HepG2 (cell line): Measurements from ENCODE around the gene TP73. TPM values are rescaled to one million over a fixed set of nuclear protein-coding genes. Genes with fewer than 3 reads are reported as not detected.

Experiments
- AGO2 ChIP-seq: fragments of 200-400 bp; formaldehyde crosslinking; optimal IDR thresholded peaks from 2 replicates; pipeline ENCODE3; 2017; ENCODE audit warnings: mild to moderate bottlenecking, low read depth, low read length, moderate library complexity
- CSRNP2 ChIP-seq: sonication (generic); formaldehyde crosslinking; conservative IDR thresholded peaks from 2 replicates; pipeline ENCODE4 v1.8.0; 2022; ENCODE audit warnings: low read depth, missing genetic modification reagents
- EHMT2 ChIP-seq: fragments of 200-600 bp; sonication (generic); IDR thresholded peaks from 2 replicates; pipeline ENCODE4 v1.7.0; 2017; ENCODE audit warnings: antibody characterized with exemption, low read depth, low read length, borderline replicate concordance
- GTF2F1 ChIP-seq: fragments of 150-350 bp; IDR thresholded peaks from 2 replicates; pipeline ENCODE4 v1.6.1; 2014; ENCODE audit warnings: low read length
- KDM5B ChIP-seq: sonication (generic); formaldehyde crosslinking; IDR thresholded peaks from 2 replicates; pipeline ENCODE4 v1.4.0; 2020; ENCODE audit warnings: missing genetic modification reagents, mild to moderate bottlenecking, borderline replicate concordance
- MBNL3 ChIP-seq: fragments of 250-450 bp; sonication (Bioruptor Pico); conservative IDR thresholded peaks from 2 replicates; pipeline ENCODE4 v1.8.0; 2022; ENCODE audit warnings: mild to moderate bottlenecking, inconsistent platforms
- MTA3 ChIP-seq: sonication (generic); formaldehyde crosslinking; IDR thresholded peaks from 2 replicates; pipeline ENCODE4 v1.4.0; 2020; ENCODE audit warnings: missing genetic modification reagents
- MYC ChIP-seq: sonication (generic); formaldehyde crosslinking; IDR thresholded peaks from 2 replicates; pipeline ENCODE4 v1.9.0; 2021; ENCODE audit warnings: missing genetic modification reagents, borderline replicate concordance
- POGK ChIP-seq: sonication (generic); formaldehyde crosslinking; conservative IDR thresholded peaks from 2 replicates; pipeline ENCODE4 v1.8.0; 2022; ENCODE audit warnings: mild to moderate bottlenecking, moderate library complexity, missing genetic modification reagents
- RARA ChIP-seq: IDR thresholded peaks from 2 replicates; pipeline ENCODE4 v1.6.1; 2016; ENCODE audit warnings: missing genetic modification reagents, missing compliant biosample characterization
- RBM22 ChIP-seq: fragments of 200-400 bp; formaldehyde crosslinking; optimal IDR thresholded peaks from 2 replicates; pipeline ENCODE3; 2017; ENCODE audit warnings: mild to moderate bottlenecking, low read length, moderate library complexity
- ZNF567 ChIP-seq: sonication (generic); formaldehyde crosslinking; IDR thresholded peaks from 2 replicates; pipeline ENCODE4 v1.8.1; 2023; ENCODE audit warnings: mild to moderate bottlenecking, missing genetic modification reagents, borderline replicate concordance
- polyA plus RNA-seq, 8 experiments: library from polyadenylated mRNA; depleted of rRNA in 3 of 8; stranded (reverse) in 7 of 8; unstranded in 1 of 8; fragments of >200 nt; fragmentation: Illumina TruSeq in 4 of 8; extraction: Trizol in 4 of 8; gene quantifications; 2 replicates each; pipeline versions ENCODE4 v1.2.1 to v1.2.3, GENCODE V29; 2011 to 2016; ENCODE audit warnings: low read depth in 4 of 8, missing spikeins in 1 of 8, mixed read lengths in 1 of 8; ENCODE audit not compliant: insufficient read depth in 1 of 8
- total RNA-seq, 5 experiments: library from RNA; depleted of rRNA; stranded (reverse); fragments of >200 nt; fragmentation: Illumina TruSeq; extraction: Trizol; gene quantifications; 2 replicates each; pipeline ENCODE4 v1.2.3, GENCODE V29; 2016; ENCODE audit warnings: low read depth in 1 of 5
- TF ChIP-seq, protein P1 (sequence below): sonication (generic); formaldehyde crosslinking; IDR thresholded peaks from 2 replicates; pipeline ENCODE4 v1.4.0; 2020; ENCODE audit warnings: mild to moderate bottlenecking, missing genetic modification reagents
- TF ChIP-seq, protein P2 (sequence below): sonication (generic); formaldehyde crosslinking; IDR thresholded peaks from 2 replicates; pipeline ENCODE4 v1.4.0; 2020; ENCODE audit warnings: low read depth, mild to moderate bottlenecking, missing genetic modification reagents

TP73 gene
- total and polyA plus RNA-seq, 2 of the 13 experiments (the other 11 are each of a cell fraction or from before 2014, with no cell fraction given) = 0.49 to 1.1 TPM

- TF ChIP-seq MBNL3 (no peak), RBM22 (peak; percentile 33), MTA3 (CRISPR knock-in tag) (no peak), GTF2F1 (no peak), POGK (0 out of 2 replicates have a peak, but pooled peaks have one; percentile 18), ZNF567 (CRISPR knock-in tag) (no peak), RARA (CRISPR knock-in tag) (no peak), AGO2 (peak; percentile 94), EHMT2 (no peak), KDM5B (CRISPR knock-in tag) (0 out of 2 replicates have a peak, but pooled peaks have one; percentile 22), CSRNP2 (CRISPR knock-in tag) (no peak), MYC (CRISPR knock-in tag) (no peak)
- TF ChIP-seq, protein P1, sequence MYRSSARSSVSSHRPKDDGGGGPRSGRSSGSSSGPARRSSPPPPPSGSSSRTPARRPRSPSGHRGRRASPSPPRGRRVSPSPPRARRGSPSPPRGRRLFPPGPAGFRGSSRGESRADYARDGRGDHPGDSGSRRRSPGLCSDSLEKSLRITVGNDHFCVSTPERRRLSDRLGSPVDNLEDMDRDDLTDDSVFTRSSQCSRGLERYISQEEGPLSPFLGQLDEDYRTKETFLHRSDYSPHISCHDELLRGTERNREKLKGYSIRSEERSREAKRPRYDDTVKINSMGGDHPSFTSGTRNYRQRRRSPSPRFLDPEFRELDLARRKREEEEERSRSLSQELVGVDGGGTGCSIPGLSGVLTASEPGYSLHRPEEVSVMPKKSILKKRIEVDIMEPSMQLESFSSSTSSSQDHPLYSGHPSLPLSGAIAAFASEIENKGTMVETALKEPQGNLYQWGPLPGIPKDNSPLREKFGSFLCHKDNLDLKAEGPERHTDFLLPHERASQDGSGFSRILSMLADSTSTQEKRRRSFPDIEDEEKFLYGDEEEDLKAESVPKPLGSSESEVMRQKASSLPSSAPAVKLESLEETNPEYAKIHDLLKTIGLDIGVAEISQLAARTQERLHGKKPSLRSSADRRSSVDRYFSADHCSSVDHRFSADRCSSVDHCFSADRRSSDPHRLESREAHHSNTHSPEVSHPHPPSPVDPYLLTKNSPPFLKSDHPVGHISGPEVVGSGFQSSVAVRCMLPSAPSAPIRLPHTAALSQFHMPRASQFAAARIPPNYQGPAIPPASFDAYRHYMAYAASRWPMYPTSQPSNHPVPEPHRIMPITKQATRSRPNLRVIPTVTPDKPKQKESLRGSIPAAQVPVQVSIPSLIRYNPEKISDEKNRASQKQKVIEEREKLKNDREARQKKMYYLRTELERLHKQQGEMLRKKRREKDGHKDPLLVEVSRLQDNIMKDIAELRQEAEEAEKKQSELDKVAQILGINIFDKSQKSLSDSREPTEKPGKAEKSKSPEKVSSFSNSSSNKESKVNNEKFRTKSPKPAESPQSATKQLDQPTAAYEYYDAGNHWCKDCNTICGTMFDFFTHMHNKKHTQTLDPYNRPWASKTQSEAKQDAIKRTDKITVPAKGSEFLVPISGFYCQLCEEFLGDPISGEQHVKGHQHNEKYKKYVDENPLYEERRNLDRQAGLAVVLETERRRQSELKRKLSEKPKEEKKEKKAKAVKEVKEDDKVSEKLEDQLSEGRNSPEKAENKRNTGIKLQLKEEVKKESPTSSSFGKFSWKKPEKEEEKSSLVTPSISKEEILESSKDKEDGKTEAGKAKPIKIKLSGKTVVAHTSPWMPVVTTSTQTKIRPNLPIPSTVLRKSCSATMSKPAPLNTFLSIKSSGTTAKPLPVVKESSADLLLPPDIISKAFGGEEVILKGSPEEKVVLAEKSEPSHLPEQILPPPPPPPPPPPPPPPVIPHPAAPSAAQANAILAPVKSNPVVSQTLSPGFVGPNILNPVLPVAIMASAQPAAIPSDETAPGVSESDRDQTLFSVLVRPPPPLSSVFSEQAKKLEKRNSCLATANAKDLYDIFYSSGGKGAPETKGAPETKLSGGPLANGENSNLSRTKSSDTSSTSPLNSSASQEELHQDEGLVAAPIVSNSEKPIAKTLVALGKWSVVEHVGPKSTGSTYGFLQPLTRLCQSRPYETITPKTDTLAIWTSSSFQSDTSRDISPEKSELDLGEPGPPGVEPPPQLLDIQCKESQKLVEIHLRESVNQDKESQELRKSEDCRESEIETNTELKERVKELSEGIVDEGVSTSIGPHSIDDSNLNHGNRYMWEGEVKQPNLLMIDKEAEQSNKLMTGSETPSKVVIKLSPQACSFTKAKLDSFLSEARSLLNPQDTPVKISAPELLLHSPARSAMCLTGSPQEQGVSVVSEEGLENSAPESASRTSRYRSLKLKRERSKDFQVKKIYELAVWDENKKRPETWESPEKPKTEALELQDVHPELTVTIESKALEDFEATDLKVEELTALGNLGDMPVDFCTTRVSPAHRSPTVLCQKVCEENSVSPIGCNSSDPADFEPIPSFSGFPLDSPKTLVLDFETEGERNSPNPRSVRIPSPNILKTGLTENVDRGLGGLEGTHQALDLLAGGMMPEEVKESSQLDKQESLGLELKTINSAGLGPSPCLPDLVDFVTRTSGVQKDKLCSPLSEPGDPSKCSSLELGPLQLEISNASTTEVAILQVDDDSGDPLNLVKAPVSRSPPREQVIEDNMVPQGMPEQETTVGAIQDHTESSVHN (CRISPR knock-in tag) = no peak
- TF ChIP-seq, protein P2, sequence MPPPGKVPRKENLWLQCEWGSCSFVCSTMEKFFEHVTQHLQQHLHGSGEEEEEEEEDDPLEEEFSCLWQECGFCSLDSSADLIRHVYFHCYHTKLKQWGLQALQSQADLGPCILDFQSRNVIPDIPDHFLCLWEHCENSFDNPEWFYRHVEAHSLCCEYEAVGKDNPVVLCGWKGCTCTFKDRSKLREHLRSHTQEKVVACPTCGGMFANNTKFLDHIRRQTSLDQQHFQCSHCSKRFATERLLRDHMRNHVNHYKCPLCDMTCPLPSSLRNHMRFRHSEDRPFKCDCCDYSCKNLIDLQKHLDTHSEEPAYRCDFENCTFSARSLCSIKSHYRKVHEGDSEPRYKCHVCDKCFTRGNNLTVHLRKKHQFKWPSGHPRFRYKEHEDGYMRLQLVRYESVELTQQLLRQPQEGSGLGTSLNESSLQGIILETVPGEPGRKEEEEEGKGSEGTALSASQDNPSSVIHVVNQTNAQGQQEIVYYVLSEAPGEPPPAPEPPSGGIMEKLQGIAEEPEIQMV = peak; percentile 16; the same call in 1 of the 2 replicates
These were observed 125.6 kb downstream of the TP73 start (continued) for GRCh38 chr1:3777647-3778589.
